HCT116 (cell line): ENCODE measurements around the gene LNPK.

ENCODE experiments used
- POLR2AphosphoS5 ChIP-seq: IDR thresholded peaks from 2 replicates; pipeline ENCODE4 v1.6.1; 2011; ENCODE audit warnings: mild to moderate bottlenecking, low read depth, low read length, moderate library complexity
- TCF7L2 ChIP-seq: IDR thresholded peaks from 2 replicates; pipeline ENCODE4 v1.7.0; 2011; ENCODE audit warnings: borderline replicate concordance, inconsistent platforms; ENCODE audit not compliant: insufficient read depth, insufficient read length; ENCODE audit errors: extremely low read depth
- ZBTB33 ChIP-seq: IDR thresholded peaks from 2 replicates; pipeline ENCODE4 v1.6.1; 2011; ENCODE audit warnings: mild to moderate bottlenecking, low read length, moderate library complexity; ENCODE audit not compliant: insufficient replicate concordance; ENCODE audit errors: extremely low read depth
- TF ChIP-seq, protein P1 (sequence below), 3 experiments: fragments of 200-600 bp in 1 of 3; sonication (generic) in 1 of 3; IDR thresholded peaks in 2 of 3; conservative IDR thresholded peaks in 1 of 3; 2 replicates each; pipeline ENCODE4 v1.5.1; 2012 to 2017; ENCODE audit warnings: low read depth in 2 of 3, low read length in 2 of 3, antibody characterized with exemption in 1 of 3, borderline replicate concordance in 1 of 3, control low read depth in 1 of 3, mild to moderate bottlenecking in 1 of 3, mixed read lengths in 1 of 3, mixed run types in 1 of 3, moderate library complexity in 1 of 3; ENCODE audit not compliant: insufficient read depth in 1 of 3

- TF ChIP-seq, protein P1, sequence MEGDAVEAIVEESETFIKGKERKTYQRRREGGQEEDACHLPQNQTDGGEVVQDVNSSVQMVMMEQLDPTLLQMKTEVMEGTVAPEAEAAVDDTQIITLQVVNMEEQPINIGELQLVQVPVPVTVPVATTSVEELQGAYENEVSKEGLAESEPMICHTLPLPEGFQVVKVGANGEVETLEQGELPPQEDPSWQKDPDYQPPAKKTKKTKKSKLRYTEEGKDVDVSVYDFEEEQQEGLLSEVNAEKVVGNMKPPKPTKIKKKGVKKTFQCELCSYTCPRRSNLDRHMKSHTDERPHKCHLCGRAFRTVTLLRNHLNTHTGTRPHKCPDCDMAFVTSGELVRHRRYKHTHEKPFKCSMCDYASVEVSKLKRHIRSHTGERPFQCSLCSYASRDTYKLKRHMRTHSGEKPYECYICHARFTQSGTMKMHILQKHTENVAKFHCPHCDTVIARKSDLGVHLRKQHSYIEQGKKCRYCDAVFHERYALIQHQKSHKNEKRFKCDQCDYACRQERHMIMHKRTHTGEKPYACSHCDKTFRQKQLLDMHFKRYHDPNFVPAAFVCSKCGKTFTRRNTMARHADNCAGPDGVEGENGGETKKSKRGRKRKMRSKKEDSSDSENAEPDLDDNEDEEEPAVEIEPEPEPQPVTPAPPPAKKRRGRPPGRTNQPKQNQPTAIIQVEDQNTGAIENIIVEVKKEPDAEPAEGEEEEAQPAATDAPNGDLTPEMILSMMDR (IDR thresholded peaks at IDR 0.05 in 2 of 3, conservative IDR thresholded peaks at IDR 0.05 in 1 of 3; ENCODE audit: borderline replicate concordance in 1 of 3, insufficient read depth in 1 of 3, low read depth in 2 of 3, low read length in 2 of 3) = no peak
- TF ChIP-seq ZBTB33 (no peak), POLR2AphosphoS5 (no peak), TCF7L2 (no peak)
Observed at GRCh38 chr2:175874291-175874690, 127.8 kb downstream of the LNPK start.
